HCT116 (cell line): Measurements from ENCODE around the gene POLH. TPM values are rescaled to one million over a fixed set of nuclear protein-coding genes. Genes with fewer than 3 reads are reported as not detected.
A peak's percentile ranks its signal among the peaks of the same experiment; 100 is the strongest.

Experiments
- ATAC-seq: fragments of 200-7000 bp; cut with Tn5 transposase; 2 replicates; pipeline ENCODE4 v1.9.1; 2020; ENCODE audit warnings: mild to moderate bottlenecking, moderate library complexity
- BruUV-seq: library from RNA; stranded (reverse); fragments of 400-500 nt; replicated peaks from 2 replicates; lab custom pipeline; 2021; lab: Mats Ljungman, UMichigan
- CTCF ChIA-PET: fragments of 300-600 bp; sonication (Branson Sonifier 250); formaldehyde crosslinking; loops from one replicate; lab custom pipeline; 2021; ENCODE audit warnings: antibody characterized with exemption; lab: Charles Lee
- POLR2A ChIA-PET: fragments of 300-600, 350-600 bp; sonication (Branson Sonifier 250); formaldehyde crosslinking; loops from one replicate; lab custom pipeline; 2021; ENCODE audit warnings: antibody characterized with exemption; lab: Charles Lee
- RAD21 ChIA-PET, 2 experiments: fragments of 300-600 bp; sonication (Branson Sonifier 250); formaldehyde crosslinking; loops; one replicate each; lab custom pipeline; 2023; ENCODE audit warnings: low total read pairs in 2 of 2; ENCODE audit not compliant: uncharacterized antibody in 2 of 2, unreplicated experiment in 2 of 2, low non-redundant PET in 1 of 2; lab: Charles Lee
- DNase-seq: peaks from one replicate; pipeline ENCODE4 v3.0.0-alpha.2; 2010; ENCODE audit warnings: low read depth, low spot score
- H2AFZ ChIP-seq: fragments of 200-600 bp; shearing (Covaris generic), sonication (generic); 2 replicates; pipeline ENCODE4 v1.6.1; 2017; ENCODE audit warnings: low read depth, mixed run types, mixed read lengths, antibody characterized with exemption, low read length; ENCODE audit not compliant: poor library complexity, severe bottlenecking
- H3K27ac ChIP-seq: 2 replicates; pipeline ENCODE4 v1.5.1; 2012; ENCODE audit warnings: low read depth, low read length
- H3K27me3 ChIP-seq: fragments of 200-600 bp; sonication (generic); 2 replicates; pipeline ENCODE4 v1.6.1; 2016; ENCODE audit warnings: mixed run types, low read length, mixed read lengths; ENCODE audit not compliant: insufficient read depth
- H3K36me3 ChIP-seq, 2 experiments: fragments of 200-500 bp in 1 of 2; fragments of 200-600 bp in 1 of 2; sonication (Bioruptor generic) in 1 of 2; sonication (generic) in 1 of 2; 2 replicates each; pipeline versions ENCODE4 v1.5.1 to v1.6.1; 2014 to 2016; ENCODE audit warnings: low read length in 2 of 2, inconsistent platforms in 1 of 2, mixed read lengths in 1 of 2, mixed run types in 1 of 2; ENCODE audit not compliant: insufficient read depth in 2 of 2, control insufficient read depth in 1 of 2
- H3K4me1 ChIP-seq, 2 experiments: fragments of 200-600 bp in 1 of 2; sonication (generic) in 1 of 2; 2 replicates each; pipeline versions ENCODE4 v1.5.1 to v1.6.1; 2012 to 2017; ENCODE audit warnings: low read length in 2 of 2, inconsistent platforms in 1 of 2, mild to moderate bottlenecking in 1 of 2, mixed read lengths in 1 of 2, mixed run types in 1 of 2, moderate library complexity in 1 of 2; ENCODE audit not compliant: insufficient read depth in 2 of 2, control insufficient read depth in 1 of 2
- H3K4me2 ChIP-seq: fragments of 200-600 bp; sonication (generic); 2 replicates; pipeline ENCODE4 v1.6.1; 2017; ENCODE audit warnings: mixed run types, low read length, mixed read lengths
- H3K4me3 ChIP-seq, 2 experiments: fragments of 200-600 bp in 1 of 2; sonication (generic) in 1 of 2; replicated peaks in 1 of 2; 2 replicates each; pipeline ENCODE4 v1.5.1; 2011 to 2016; ENCODE audit warnings: low read length in 2 of 2, control low read depth in 1 of 2, low read depth in 1 of 2, mild to moderate bottlenecking in 1 of 2, mixed read lengths in 1 of 2, mixed run types in 1 of 2
- H3K79me2 ChIP-seq: fragments of 200-600 bp; sonication (generic); 2 replicates; pipeline ENCODE4 v1.6.1; 2017; ENCODE audit warnings: mild to moderate bottlenecking, mixed run types, low read length, moderate library complexity, mixed read lengths; ENCODE audit not compliant: insufficient read depth
- H3K9ac ChIP-seq: fragments of 200-600 bp; sonication (generic); 2 replicates; pipeline ENCODE4 v1.6.1; 2016; ENCODE audit warnings: low read length, mixed read lengths
- H3K9me2 ChIP-seq: fragments of 200-600 bp; sonication (generic), shearing (Covaris generic); 2 replicates; pipeline ENCODE4 v1.6.1; 2017; ENCODE audit warnings: mixed run types, mild to moderate bottlenecking, moderate library complexity; ENCODE audit not compliant: insufficient read depth
- H3K9me3 ChIP-seq, 2 experiments: fragments of 200-500 bp in 1 of 2; fragments of 200-600 bp in 1 of 2; sonication (Bioruptor generic) in 1 of 2; sonication (generic) in 1 of 2; 2 replicates each; pipeline ENCODE4 v1.6.1; 2014 to 2017; ENCODE audit warnings: low read length in 2 of 2, mixed read lengths in 2 of 2, inconsistent platforms in 1 of 2, low read depth in 1 of 2, mild to moderate bottlenecking in 1 of 2, mixed run types in 1 of 2, moderate library complexity in 1 of 2; ENCODE audit not compliant: control insufficient read depth in 1 of 2, insufficient read depth in 1 of 2
- H4K20me1 ChIP-seq: fragments of 200-600 bp; sonication (generic), shearing (Covaris generic); 2 replicates; pipeline ENCODE4 v1.6.1; 2017; ENCODE audit warnings: mixed run types, mild to moderate bottlenecking, moderate library complexity; ENCODE audit not compliant: insufficient read depth
- ATF3 ChIP-seq: IDR thresholded peaks from 2 replicates; pipeline ENCODE4 v1.6.1; 2012
- CTCF ChIP-seq, 3 experiments: fragments of 200-600 bp in 1 of 3; sonication (generic) in 1 of 3; IDR thresholded peaks in 2 of 3; conservative IDR thresholded peaks in 1 of 3; 2 replicates each; pipeline ENCODE4 v1.5.1; 2012 to 2017; ENCODE audit warnings: low read depth in 2 of 3, low read length in 2 of 3, antibody characterized with exemption in 1 of 3, borderline replicate concordance in 1 of 3, control low read depth in 1 of 3, mild to moderate bottlenecking in 1 of 3, mixed read lengths in 1 of 3, mixed run types in 1 of 3, moderate library complexity in 1 of 3; ENCODE audit not compliant: insufficient read depth in 1 of 3
- EGR1 ChIP-seq: IDR thresholded peaks from 2 replicates; pipeline ENCODE4 v1.6.1; 2012; ENCODE audit warnings: low read depth
- ELF1 ChIP-seq: IDR thresholded peaks from 2 replicates; pipeline ENCODE4 v1.6.1; 2012; ENCODE audit warnings: low read depth, borderline replicate concordance
- MAX ChIP-seq: IDR thresholded peaks from 2 replicates; pipeline ENCODE4 v1.6.1; 2012
- REST ChIP-seq: IDR thresholded peaks from 2 replicates; pipeline ENCODE4 v1.6.1; 2012; ENCODE audit warnings: low read depth
- SIN3A ChIP-seq: IDR thresholded peaks from 2 replicates; pipeline ENCODE4 v1.6.1; 2012; ENCODE audit warnings: low read depth
- TCF7L2 ChIP-seq: IDR thresholded peaks from 2 replicates; pipeline ENCODE4 v1.7.0; 2011; ENCODE audit warnings: borderline replicate concordance, inconsistent platforms; ENCODE audit not compliant: insufficient read depth, insufficient read length; ENCODE audit errors: extremely low read depth
- YY1 ChIP-seq: IDR thresholded peaks from 2 replicates; pipeline ENCODE4 v1.6.1; 2011; ENCODE audit warnings: low read length, low read depth, moderate library complexity, mild to moderate bottlenecking; ENCODE audit not compliant: insufficient replicate concordance; ENCODE audit errors: extremely low read depth
- ZBTB33 ChIP-seq: IDR thresholded peaks from 2 replicates; pipeline ENCODE4 v1.6.1; 2011; ENCODE audit warnings: mild to moderate bottlenecking, low read length, moderate library complexity; ENCODE audit not compliant: insufficient replicate concordance; ENCODE audit errors: extremely low read depth
- intact Hi-C: fragments of 100-400 bp; cut with micrococcal nuclease; formaldehyde crosslinking; loops from 2 replicates; pipeline ENCODE4 v1.10.0; 2022
- total RNA-seq: library from RNA; stranded (reverse); gene quantifications from one replicate; pipeline ENCODE4 v1.2.1, GENCODE V29; 2021; ENCODE audit not compliant: unreplicated experiment

The POLH gene
- total RNA-seq, 1 experiment from 2014 or later, result 20.6 TPM

- no peaks in the 10 kb centered on the region for H3K9me3 ChIP-seq
- no peak within 1 kb of the TSS for H2AFZ ChIP-seq
- H3K9ac ChIP-seq, result no peak within 1 kb of the TSS
- ChIA-PET POLR2A (interaction anchor here (0.6 kb wide), 1 partner anchor 862 kb away, joined by 3 read pairs; no protein-coding TSS in a partner anchor), RAD21 (no interaction called here), CTCF (interaction anchor here (1.1 kb wide), 1 partner anchor 24 kb away, joined by 3 read pairs; no protein-coding TSS in a partner anchor)
- peaks cover 12 to 14% of the 10 kb centered on the region in 2 experiments; a peak in 3 of 4 replicates for H3K36me3 ChIP-seq
- DNase-seq (no peak), ATAC-seq (peak; percentile 38; the same call in 1 of the 2 replicates)
- intact Hi-C loops, result no loop called here
- H3K4me2 ChIP-seq, result no peak within 1 kb of the TSS
- H3K4me3 ChIP-seq, result no peak within 1 kb of the TSS
- no peak within 1 kb of the TSS for H3K27ac ChIP-seq
- TF ChIP-seq ZBTB33 (no peak), EGR1 (no peak), ATF3 (no peak), REST (no peak), SIN3A (no peak), TCF7L2 (no peak), MAX (no peak), ELF1 (no peak), YY1 (no peak), CTCF (IDR thresholded peaks at IDR 0.05 in 2 of 3, conservative IDR thresholded peaks at IDR 0.05 in 1 of 3; ENCODE audit: borderline replicate concordance in 1 of 3, insufficient read depth in 1 of 3, low read depth in 2 of 3, low read length in 2 of 3) (no peak)
- BruUV-seq, result no TSS peak
- no peaks in the 10 kb centered on the region for H3K9me2 ChIP-seq
- no peaks in the 10 kb centered on the region for H4K20me1 ChIP-seq
- H3K27me3 ChIP-seq, result no peaks in the 10 kb centered on the region
- no peaks in the 10 kb centered on the region for H3K4me1 ChIP-seq
- peaks cover 9% of the 10 kb centered on the region for H3K79me2 ChIP-seq
Measured at GRCh38 chr6:43644940-43645612, 69.1 kb downstream of the POLH start, which contains the start of gene RSPH9. Gene RSPH9, plus strand, starts transcription at chr6:43645036. Its CDS starts 63 bp downstream, at chr6:43645099.
